ENCODE measurements around the gene PKD2L1. TPM values are rescaled to one million over a fixed set of nuclear protein-coding genes. Genes with fewer than 3 reads are reported as not detected.
A peak's percentile ranks its signal among the peaks of the same experiment; 100 is the strongest.

The PKD2L1 gene
- total RNA-seq, 1 donor, result not detected

GRCh38 chr10:100362570-100363496 lies 32.8 kb upstream of the PKD2L1 start:
- Histone ChIP-seq H3K27me3 (ENCODE audit: insufficient read depth, low read length) (no peaks in the 10 kb centered on the region), H3K9me3 (ENCODE audit: low read depth, low read length) (no peaks in the 10 kb centered on the region), H3K4me2 (ENCODE audit: insufficient read depth, low read length) (no peak overlapping the region), H3K36me3 (ENCODE audit: insufficient read depth, low read length) (peaks cover 9% of the 10 kb centered on the region), H4K20me1 (ENCODE audit: insufficient read depth, low read length) (no peaks in the 10 kb centered on the region), H2AFZ (ENCODE audit: low read length) (peak overlapping the region; percentile 41), H3K79me2 (ENCODE audit: insufficient read depth, low read length) (no peaks in the 10 kb centered on the region), H3K4me1 (ENCODE audit: insufficient read depth, low read length) (peaks cover 8% of the 10 kb centered on the region), H3K4me3 (ENCODE audit: insufficient read depth, low read length) (no peak overlapping the region), H3K27ac (ENCODE audit: low read depth, low read length) (no peak overlapping the region)
- DNase-seq (ENCODE audit: insufficient read length, low spot score, missing footprints), result peak; percentile 34
- no peak for TF ChIP-seq CTCF (IDR thresholded peaks at IDR 0.05; ENCODE audit: extremely low read depth, low read depth, low read length)

- H3K4me2 ChIP-seq (ENCODE audit: insufficient read depth, low read length), result no peak overlapping the region
- no peak overlapping the region for H3K27ac ChIP-seq (ENCODE audit: low read depth, low read length)
- H2AFZ ChIP-seq (ENCODE audit: low read length), result no peak overlapping the region
- H3K4me1 ChIP-seq (ENCODE audit: insufficient read depth, low read length), result peaks cover 6% of the 10 kb centered on the region
- no peaks in the 10 kb centered on the region for H4K20me1 ChIP-seq (ENCODE audit: insufficient read depth, low read length)
- DNase-seq (ENCODE audit: insufficient read length, low spot score, missing footprints), result no peak
- H3K4me3 ChIP-seq (ENCODE audit: insufficient read depth, low read length), result no peak overlapping the region
- H3K27me3 ChIP-seq (ENCODE audit: insufficient read depth, low read length), result no peaks in the 10 kb centered on the region
- no peaks in the 10 kb centered on the region for H3K9me3 ChIP-seq (ENCODE audit: low read depth, low read length)
- TF ChIP-seq CTCF (IDR thresholded peaks at IDR 0.05; ENCODE audit: extremely low read depth, low read depth, low read length), result no peak
- peaks cover 23% of the 10 kb centered on the region for H3K36me3 ChIP-seq (ENCODE audit: insufficient read depth, low read length)
- H3K79me2 ChIP-seq (ENCODE audit: insufficient read depth, low read length), result no peaks in the 10 kb centered on the region
These were observed 30.2 kb upstream of the PKD2L1 start for GRCh38 chr10:100360234-100360633.

- H2AFZ ChIP-seq (ENCODE audit: low read length), result no peak overlapping the region
- H3K4me2 ChIP-seq (ENCODE audit: insufficient read depth, low read length), result no peak overlapping the region
- no peak overlapping the region for H3K4me3 ChIP-seq (ENCODE audit: insufficient read depth, low read length)
- peaks cover 29% of the 10 kb centered on the region for H3K36me3 ChIP-seq (ENCODE audit: insufficient read depth, low read length)
- H3K79me2 ChIP-seq (ENCODE audit: insufficient read depth, low read length), result no peaks in the 10 kb centered on the region
- H3K27ac ChIP-seq (ENCODE audit: low read depth, low read length), result no peak overlapping the region
- no peaks in the 10 kb centered on the region for H3K9me3 ChIP-seq (ENCODE audit: low read depth, low read length)
- no peaks in the 10 kb centered on the region for H4K20me1 ChIP-seq (ENCODE audit: insufficient read depth, low read length)
- H3K27me3 ChIP-seq (ENCODE audit: insufficient read depth, low read length), result no peaks in the 10 kb centered on the region
- DNase-seq (ENCODE audit: insufficient read length, low spot score, missing footprints), result no peak
- peaks cover under 1% of the 10 kb centered on the region for H3K4me1 ChIP-seq (ENCODE audit: insufficient read depth, low read length)
- TF ChIP-seq CTCF (IDR thresholded peaks at IDR 0.05; ENCODE audit: extremely low read depth, low read depth, low read length), result no peak
These were observed 29.6 kb upstream of the PKD2L1 start for GRCh38 chr10:100359529-100360150.

DNA sequence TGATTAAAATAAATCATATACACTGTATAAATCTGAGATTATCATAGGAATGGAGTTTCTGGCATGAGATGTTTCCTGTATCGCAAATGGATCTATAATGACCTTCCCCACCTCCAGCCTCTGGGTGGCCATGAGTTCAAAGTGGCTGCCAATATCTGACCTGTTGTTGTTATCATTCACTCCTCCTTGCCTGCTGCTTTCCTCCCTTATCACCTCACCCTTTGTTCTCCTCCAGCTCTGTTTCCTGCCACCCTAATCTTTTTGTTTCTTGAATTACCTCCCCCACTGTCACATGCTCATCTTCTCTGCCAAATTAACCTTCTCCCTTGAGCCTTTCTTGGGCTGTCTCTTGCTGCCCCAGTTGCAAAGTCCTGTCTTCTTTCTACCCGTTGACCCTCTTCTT lies 29.0 kb upstream of the PKD2L1 start:
- Histone ChIP-seq H3K79me2 (ENCODE audit: insufficient read depth, low read length) (no peaks in the 10 kb centered on the region), H3K4me2 (ENCODE audit: insufficient read depth, low read length) (no peak overlapping the region), H3K4me3 (ENCODE audit: insufficient read depth, low read length) (no peak overlapping the region), H2AFZ (ENCODE audit: low read length) (no peak overlapping the region), H3K36me3 (ENCODE audit: insufficient read depth, low read length) (peaks cover 34% of the 10 kb centered on the region), H3K9me3 (ENCODE audit: low read depth, low read length) (no peaks in the 10 kb centered on the region), H3K27ac (ENCODE audit: low read depth, low read length) (no peak overlapping the region), H4K20me1 (ENCODE audit: insufficient read depth, low read length) (no peaks in the 10 kb centered on the region), H3K27me3 (ENCODE audit: insufficient read depth, low read length) (no peaks in the 10 kb centered on the region), H3K4me1 (ENCODE audit: insufficient read depth, low read length) (no peaks in the 10 kb centered on the region)
- peak; percentile 62 for DNase-seq (ENCODE audit: insufficient read length, low spot score, missing footprints)
- no peak for TF ChIP-seq CTCF (IDR thresholded peaks at IDR 0.05; ENCODE audit: extremely low read depth, low read depth, low read length)

All from osteoblast (primary cell).